Glomerular visceral epithelial cell (primary cell): ENCODE measurements around the gene MTRF1L.
"Not testable (repeated sequence)": the region's sequence is repeated elsewhere in the genome, so short reads cannot be mapped to it uniquely, and the experiment has no call there.

ENCODE experiments used
- DNase-seq: peaks from one replicate; pipeline ENCODE4 v3.0.0-alpha.2; 2016; ENCODE audit errors: extremely low spot score

Gene MTRF1L

DNA sequence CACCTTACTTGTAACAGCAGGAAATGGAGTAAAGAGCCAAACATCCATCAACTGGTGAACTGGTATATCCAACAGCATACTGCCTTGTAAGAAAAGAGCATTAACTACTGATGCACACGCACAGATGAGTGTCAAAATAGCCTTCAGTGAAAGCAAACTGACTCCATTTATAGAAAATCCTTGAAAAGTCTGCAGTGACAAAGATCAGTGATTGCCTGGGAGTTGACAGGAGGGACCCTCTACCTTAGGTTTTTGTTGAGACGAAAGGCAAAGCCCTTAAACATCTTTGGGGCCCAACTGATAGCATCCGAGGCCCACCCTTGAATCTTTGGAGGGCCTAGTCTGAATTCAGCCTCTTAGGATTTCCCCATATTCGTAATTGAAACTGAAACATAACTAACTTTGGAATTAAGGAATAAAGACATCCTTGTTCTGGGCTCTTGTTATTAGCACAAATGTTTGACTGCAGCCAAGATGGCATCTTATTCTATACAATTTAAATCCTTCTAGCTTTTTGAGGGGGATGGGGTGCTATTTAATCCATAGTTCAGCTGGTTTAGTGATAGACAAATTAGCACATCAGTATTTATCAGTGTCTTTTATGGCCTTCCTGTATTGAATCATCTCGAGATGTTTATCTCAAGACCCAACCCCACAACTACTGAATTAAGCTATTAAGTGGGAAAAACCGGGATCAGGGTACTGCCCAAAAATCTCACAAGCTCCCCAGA is 32.7 kb downstream of the MTRF1L start:
- DNase-seq = no peak

DNA sequence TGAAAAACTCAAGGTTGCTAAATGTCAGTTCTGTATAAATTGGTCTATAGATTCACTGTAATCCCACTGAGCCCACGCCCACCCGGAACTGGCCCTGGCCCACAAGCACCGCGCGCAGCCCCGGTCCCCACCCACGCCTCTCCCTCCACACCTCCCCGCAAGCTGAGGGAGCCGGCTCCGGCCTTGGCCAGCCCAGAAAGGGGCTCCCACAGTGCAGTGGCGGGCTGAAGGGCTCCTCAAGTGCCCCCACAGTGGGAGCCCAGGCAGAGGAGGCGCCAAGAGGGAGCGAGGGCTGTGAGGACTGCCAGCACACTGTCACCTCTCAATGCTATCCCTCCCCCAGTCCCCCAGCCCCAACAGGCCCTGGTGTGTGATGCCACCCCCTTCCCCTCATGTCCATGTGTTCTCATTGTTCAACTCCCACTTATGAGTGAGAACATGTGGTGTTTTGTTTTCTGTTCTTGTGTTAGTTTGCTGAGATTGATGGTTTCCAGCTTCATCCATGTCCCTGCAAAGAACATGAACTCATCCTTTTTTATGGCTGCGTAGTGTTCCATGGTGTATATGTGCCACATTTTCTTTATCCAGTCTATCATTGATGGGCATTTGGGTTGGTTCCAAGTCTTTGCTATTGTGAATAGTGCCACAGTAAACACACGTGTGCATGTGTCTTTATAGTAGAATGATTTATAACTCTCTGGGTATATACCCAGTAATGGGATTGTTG is 36.2 kb downstream of the MTRF1L start:
- DNase-seq = not testable (repeated sequence)

DNA sequence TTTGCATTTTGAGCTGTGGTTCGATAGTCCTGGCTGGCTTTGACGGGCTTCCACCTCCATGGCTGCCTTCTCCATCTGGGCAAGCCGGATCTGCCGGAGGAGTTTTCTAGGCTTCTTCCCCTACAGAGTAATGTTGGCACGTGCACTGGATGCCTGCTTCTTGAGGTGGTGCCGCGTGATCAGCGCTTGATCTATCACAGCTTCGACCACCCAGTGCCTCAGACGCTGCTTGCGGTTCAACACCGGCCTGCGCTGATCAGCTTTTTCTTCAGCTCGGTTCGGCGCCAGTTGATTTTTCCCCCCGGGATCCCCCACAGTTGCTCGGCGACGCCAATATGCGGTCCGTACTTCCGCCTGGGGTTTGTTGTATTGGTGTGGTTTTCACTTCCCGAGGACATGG is 43.2 kb downstream of the MTRF1L start:
- DNase-seq = no peak

DNA sequence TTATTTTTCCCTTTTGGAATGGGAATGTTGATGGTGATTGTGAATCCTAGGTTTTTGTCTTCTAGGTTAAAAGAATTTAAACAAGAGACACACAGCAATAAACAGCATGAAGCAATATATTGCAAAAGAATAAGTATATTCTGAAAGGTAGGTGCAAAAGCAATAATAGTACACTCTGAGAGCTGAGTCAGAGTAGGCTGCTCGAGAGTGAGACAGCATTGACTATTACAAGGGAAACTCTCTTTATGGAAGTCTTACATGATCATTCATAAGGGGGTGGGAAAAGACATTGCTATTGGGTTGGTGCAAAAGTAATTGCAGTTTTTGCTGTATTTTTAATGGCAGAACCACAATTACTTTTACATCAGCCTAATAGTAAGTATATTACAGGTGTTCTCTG is 44.7 kb downstream of the MTRF1L start:
- no peak for DNase-seq

DNA sequence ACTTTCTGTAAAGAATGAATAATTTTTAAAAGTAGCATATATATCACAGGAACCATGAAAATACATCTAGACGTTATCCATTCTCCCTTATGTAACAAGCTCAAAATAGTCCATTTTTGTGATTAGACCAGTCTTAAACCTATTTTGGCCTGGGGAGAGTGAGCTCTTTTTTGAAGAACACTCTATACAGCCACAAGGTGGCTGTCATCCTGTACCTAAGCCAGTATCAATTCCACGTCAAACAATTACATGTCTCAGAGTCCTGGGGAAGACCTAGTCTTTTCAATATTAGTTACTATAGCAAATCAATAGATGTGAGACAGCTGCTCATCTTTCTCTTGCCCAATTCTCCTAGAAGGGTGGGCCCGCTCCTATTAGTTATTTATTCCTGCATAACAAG is 48.1 kb downstream of the MTRF1L start:
- DNase-seq = no peak

DNA sequence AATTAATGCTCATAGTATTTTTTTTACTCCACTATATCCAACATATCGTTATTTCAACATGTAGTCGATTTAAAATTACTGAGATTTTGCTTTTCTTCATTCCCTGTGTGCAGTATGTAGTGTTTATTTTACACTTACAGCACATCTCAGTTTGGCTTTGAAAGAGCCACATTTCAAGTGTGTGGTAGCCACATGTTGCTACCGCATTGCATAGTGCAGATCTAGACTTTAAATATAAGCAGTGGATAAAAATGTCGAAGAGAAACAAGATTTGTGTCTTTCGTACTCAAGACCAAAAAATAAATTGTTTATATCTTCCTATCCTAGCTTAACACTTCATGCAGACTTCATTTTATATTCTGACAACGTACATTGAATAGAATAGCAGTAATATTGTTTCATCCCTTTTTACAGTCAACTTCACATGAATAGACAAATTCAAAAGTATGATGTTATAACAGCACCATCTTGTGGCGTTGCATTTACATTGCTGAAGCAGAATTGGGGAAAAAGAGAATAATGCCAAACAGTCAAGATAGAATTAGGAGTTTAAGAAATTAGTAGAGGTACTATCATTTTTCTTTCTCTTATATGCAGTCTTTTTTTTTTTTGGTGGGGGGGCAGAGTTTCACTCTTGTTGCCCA is 49.5 kb downstream of the MTRF1L start:
- peak; percentile 13 for DNase-seq

DNA sequence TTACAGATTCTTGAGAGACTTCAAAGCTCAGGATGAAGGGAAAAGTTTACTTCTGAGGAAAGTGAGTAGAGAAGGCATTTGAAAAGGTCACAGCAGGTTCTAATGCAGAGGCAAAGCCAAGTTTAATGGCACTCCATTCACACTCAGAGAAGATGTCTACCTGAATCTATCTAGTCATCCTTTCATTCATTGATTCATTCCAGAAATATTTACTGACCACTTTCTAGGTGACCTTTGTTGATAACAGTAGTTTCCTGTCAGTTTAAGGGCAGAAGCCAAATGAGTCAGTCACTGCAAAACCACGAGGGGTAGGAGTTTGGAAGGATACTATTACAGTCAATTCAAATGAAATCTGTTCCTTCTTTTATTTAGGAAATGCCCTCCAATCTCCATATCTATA is 50.5 kb downstream of the MTRF1L start:
- peak; percentile 13 for DNase-seq

DNA sequence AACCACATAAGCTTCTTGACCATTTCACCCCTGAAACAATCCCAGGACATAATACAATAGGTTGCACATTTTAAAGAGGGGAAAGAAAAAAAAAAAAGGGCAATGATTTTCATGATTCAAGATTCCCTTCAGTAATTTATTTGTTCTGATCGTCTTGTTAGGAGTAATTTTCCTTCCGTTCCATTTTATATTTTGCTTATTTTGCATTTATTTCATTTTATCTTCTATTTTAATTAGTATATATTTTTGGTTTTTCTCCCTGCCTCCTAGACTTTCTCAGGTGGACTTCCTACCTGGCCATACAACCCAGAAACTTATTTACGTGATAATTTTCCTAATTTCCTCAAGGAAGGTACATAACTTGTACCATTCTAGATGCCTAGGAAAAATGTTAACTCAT is 52.3 kb downstream of the MTRF1L start:
- no peak for DNase-seq

DNA sequence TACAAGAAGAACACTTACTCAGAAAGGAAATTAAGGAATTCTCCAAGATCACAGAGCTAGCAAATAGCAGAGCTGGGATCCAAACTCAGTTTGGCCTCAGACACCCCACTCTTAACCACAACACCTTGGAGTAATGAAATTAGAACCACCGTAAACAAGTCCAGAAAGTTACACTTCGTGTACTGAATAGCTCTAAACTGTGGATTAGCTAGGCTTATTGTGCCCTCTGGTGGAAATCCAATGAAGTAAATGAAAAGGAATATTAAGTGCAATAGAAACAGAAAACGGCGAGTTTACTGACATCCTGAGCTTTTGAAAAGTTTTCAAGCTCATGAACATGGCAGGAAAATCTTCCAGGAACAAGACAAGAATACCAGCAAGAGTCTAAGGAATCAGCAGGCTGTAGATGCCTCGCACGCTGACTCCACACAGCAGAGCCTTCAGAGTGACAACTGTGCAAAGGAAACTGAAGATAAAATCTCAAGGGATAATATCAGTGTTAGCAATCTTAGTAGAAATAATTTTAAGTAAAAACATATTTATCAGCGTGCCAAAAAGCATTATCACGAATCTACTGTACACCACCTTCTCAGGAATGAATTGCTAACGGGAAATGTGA is 54.2 kb downstream of the MTRF1L start:
- DNase-seq = peak; percentile 42

DNA sequence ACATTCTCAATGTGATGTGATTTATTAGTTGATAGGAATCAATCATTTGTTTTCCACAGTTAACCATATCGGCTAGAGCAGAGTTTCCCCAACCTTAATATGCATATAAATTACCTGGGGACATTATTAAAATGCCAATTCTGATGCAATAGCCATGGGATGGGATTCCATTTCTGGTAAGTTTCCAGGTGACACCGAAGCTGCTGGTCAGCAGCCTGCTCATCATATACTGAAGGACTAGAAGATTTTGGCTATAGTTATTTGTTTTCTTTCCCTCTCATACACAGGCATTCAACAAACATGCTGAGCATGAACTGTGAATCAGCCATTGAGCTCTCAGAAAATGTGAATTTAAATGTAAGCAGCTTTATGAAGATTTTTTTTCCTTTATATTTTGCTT is 55.5 kb downstream of the MTRF1L start:
- DNase-seq = no peak

DNA sequence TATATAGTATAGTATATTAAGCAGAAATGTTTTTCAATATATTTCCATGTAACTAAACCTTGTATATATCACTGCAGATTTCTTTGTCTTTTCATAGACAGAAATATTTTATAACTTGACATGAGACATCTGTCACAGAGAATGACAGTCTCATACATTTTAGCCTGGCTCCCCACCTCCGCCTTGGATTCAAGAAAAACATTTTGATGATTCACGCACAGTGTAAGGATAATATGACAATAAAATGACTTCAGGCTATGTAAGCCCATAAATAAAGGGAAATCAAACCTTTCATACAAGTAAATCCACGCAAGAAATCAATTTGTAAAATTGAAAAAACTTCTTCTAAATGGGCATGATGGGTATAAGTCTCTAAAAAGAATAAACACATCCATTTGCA is 56.0 kb downstream of the MTRF1L start:
- DNase-seq = no peak

DNA sequence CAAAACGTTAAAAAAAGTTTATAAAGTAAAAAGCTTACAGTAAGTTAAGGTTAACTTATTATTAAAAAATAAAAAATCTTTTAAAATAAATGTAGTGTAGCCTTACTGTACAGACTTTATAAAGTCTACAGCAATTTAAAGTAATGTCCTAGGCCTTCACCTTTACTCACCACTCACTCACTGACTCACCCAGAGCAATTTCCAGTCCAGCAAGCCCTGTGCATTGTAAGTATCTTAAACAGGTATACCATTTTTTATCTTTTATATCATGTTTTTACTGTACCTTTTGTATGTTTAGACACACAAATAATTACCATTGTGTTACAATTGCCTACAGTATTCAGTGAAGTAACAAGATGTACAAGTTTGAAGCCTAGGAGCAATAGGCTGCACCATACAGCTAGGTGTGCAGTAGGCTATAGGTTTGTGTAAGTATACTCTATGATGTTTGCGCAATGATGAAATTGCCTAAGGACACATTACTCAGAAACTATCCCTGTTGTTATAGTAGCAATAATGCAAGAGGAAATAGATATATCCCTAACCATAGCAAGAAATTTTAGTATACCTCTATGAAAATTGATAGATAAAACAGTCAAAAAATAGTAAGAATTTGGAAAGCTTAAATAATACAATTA is 59.1 kb downstream of the MTRF1L start:
- no peak for DNase-seq

DNA sequence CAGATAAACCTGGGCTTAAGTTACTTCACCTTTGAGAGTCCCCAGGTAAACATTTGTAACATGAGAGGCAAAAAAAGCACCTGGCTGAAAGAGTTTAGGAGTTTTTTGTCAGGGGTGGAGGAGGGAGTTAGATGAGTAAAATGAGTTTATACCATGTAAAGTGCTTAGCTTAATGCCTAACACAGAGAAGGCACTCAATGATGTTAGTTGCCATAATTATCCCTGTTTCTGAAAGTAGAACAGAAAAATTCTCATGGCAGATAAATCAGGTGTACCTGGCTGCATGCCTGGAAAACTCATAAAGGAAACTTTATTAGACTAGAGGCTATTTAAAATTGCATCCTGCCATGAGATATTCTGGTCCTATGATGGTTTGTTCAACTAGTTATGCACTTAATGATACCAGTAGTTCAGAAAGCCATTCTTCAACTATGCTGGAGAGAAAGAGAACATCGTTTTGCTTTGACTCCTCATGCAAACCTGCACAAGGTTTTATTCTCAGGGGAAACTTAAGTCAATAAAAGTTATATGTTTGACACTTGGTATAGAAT is 60.1 kb downstream of the MTRF1L start:
- no peak for DNase-seq

DNA sequence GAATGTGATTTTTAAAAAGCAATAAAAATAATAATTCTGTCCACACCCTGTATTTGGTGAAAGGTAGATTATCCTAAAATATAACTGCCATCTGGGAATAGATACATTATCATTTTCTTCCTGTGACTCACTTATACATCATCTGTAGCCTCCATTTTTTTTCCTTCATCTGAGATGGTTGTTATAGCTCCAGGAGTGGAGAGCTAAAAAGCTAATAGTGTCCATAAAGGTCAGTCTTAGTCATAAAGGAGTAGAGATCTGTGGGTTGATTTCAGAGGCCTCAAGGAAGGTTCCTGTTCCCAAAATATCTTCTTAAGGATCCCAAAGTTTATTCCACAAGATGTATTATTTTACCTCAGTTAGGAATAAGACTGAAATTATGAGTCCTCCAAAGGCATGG is 60.8 kb downstream of the MTRF1L start:
- DNase-seq = no peak
